DMS114 treated with DMSO at 0.1 percent for 48 hours (cell line): ENCODE results near the gene N4BP2L1.

Source experiments
- DNase-seq: peaks from one replicate; lab custom pipeline; 2025; ENCODE audit not compliant: unreplicated experiment; lab: John Stamatoyannopoulos, UW

N4BP2L1 gene

GRCh38 chr13:32432856-32433255 lies 4.9 kb upstream of the N4BP2L1 start:
- no peak for DNase-seq

GRCh38 chr13:32431361-32431760 lies 3.4 kb upstream of the N4BP2L1 start:
- DNase-seq: no peak

GRCh38 chr13:32430018-32430747 lies 2.3 kb upstream of the N4BP2L1 start:
- DNase-seq: no peak

- DNase-seq: no peak
These were observed 1.5 kb upstream of the N4BP2L1 start for GRCh38 chr13:32429433-32429909.

GRCh38 chr13:32428581-32429432 lies 877 bp upstream of the N4BP2L1 start:
- DNase-seq: no peak

GRCh38 chr13:32426990-32427851 lies 709 bp downstream of the N4BP2L1 start:
- DNase-seq: no peak

- no peak for DNase-seq
These were observed 1.5 kb downstream of the N4BP2L1 start for GRCh38 chr13:32426191-32426989.

GRCh38 chr13:32425158-32425557 lies 2.8 kb downstream of the N4BP2L1 start:
- DNase-seq: no peak

- DNase-seq: no peak
These were observed 4.3 kb downstream of the N4BP2L1 start for GRCh38 chr13:32423592-32423991.

- no peak for DNase-seq
These were observed 8.1 kb downstream of the N4BP2L1 start for GRCh38 chr13:32419862-32420261.

GRCh38 chr13:32417995-32418394 lies 9.9 kb downstream of the N4BP2L1 start:
- DNase-seq: no peak

GRCh38 chr13:32415019-32415418 lies 12.9 kb downstream of the N4BP2L1 start:
- no peak for DNase-seq

GRCh38 chr13:32414580-32414979 lies 13.3 kb downstream of the N4BP2L1 start:
- DNase-seq: no peak

GRCh38 chr13:32413284-32413683 lies 14.6 kb downstream of the N4BP2L1 start:
- DNase-seq: no peak

- no peak for DNase-seq
These were observed 18.1 kb downstream of the N4BP2L1 start for GRCh38 chr13:32409561-32410421.

- DNase-seq: no peak
These were observed 19.0 kb downstream of the N4BP2L1 start for GRCh38 chr13:32409001-32409313.

- no peak for DNase-seq
These were observed 19.5 kb downstream of the N4BP2L1 start for GRCh38 chr13:32408296-32409000.

GRCh38 chr13:32407854-32408253 lies 20.1 kb downstream of the N4BP2L1 start:
- DNase-seq: no peak

GRCh38 chr13:32403108-32403507 lies 24.8 kb downstream of the N4BP2L1 start:
- no peak for DNase-seq
